Stimulated activated CD8-positive, alpha-beta memory T cell treated with anti-CD3 and anti-CD28 coated beads, Interleukin-12 subunit alpha, Interleukin-12 subunit beta, amount 100 ng/mL, for 1 hour (primary cell): ENCODE measurements around the gene S100B.

ENCODE experiments used
- DNase-seq: peaks from one replicate; pipeline ENCODE4 v3.0.0-alpha.2; 2020; ENCODE audit warnings: low read depth

S100B gene

GRCh38 chr21:46627726-46628125 lies 22.8 kb upstream of the S100B start:
- no peak for DNase-seq

- DNase-seq: no peak
These were observed 22.2 kb upstream of the S100B start for GRCh38 chr21:46626975-46627501.

GRCh38 chr21:46626536-46626935 lies 21.7 kb upstream of the S100B start:
- DNase-seq: no peak

GRCh38 chr21:46625759-46626158 lies 20.9 kb upstream of the S100B start:
- no peak for DNase-seq

GRCh38 chr21:46624050-46624449 lies 19.2 kb upstream of the S100B start:
- DNase-seq: no peak

DNA sequence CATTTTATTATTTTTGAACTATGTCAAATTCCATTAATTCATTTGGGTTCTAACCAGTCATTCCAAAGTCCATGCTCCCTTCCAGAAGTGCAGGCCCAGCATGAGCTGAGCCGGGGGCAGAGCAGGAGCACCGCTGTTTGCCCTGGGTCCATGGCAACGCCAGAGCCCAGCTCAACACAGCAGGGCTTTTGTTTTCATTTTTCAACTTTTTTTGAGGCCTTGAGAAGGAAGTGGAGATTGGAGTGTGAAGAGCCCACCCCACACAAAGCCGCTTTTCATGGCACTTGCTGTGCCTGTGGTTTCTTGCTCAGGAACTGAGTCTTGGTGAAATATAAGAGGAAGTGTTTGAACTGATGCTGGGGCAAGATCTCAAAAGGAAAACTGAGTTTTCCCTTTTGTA lies 17.3 kb upstream of the S100B start:
- DNase-seq: no peak

DNA sequence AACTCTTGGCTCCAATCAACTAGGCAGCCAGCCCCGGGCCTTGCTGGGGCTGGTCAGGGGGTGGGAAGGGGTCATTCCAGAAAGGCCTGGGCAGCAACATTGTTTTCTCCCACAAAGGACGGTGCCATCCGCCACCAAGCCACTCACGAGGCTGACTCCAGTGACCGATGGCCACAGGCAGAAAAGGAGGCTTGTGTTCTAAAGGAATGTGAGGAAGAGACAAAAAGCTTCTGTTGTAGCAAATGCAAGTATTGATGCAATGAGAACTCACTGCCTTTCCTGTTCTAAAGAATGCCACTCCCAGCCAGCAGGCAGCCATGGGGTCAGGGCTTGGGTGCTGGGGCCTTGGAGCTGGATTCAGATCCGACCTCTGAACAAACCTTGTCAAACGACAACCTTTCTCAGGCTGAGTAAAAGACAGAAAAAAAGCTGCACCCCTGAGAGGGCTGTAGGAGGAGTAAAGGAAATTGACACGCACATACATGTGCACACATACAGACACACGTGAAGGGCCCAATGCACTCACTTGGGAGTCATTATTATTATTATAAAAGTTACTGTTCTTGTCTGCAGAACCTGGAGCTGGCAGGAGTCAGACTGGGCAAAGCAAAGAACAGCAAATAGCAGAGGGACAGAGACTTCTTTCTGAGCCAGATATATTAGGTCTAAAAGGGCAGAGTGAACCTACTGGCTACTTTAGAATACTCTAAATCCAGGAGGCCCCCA lies 16.7 kb upstream of the S100B start:
- DNase-seq: no peak

DNA sequence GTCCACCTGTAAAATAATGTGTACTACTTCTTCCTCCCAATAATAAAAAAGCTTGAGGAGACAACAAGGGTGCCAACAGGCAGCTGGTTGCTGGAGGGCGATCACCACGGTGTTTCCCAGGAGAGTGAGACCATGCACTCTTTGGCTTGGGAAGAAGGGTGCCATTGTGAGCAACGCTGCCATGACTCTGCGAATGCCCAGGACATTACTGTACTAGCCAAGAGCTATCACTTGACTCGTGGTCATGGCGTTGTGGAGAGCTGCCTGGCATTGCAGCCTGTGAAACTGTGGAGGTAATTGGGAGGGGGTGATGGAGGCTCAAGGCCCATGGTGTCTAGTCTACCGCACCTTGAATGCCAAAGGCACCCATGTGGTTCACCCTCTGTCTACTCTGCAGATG lies 16.0 kb upstream of the S100B start:
- DNase-seq: no peak

DNA sequence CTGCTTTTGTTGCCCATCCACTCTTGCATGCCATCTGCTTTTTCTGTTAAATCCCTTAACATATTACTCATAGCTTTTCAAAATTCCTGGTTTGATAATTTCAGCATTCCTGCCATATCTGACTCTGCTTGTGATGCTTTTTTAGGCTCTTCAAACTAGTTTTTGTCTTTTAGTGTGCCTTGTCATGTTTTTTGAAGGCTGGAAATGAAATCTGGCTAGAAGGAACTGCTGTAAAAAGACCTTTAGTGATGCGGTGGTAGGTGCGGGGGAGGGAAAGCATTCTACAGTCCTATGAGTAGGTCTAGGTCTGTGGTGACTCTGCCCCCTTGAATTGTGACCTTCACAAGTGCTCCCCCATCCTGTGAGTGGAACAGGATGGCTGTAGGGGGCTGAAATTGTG lies 15.0 kb upstream of the S100B start:
- no peak for DNase-seq

DNA sequence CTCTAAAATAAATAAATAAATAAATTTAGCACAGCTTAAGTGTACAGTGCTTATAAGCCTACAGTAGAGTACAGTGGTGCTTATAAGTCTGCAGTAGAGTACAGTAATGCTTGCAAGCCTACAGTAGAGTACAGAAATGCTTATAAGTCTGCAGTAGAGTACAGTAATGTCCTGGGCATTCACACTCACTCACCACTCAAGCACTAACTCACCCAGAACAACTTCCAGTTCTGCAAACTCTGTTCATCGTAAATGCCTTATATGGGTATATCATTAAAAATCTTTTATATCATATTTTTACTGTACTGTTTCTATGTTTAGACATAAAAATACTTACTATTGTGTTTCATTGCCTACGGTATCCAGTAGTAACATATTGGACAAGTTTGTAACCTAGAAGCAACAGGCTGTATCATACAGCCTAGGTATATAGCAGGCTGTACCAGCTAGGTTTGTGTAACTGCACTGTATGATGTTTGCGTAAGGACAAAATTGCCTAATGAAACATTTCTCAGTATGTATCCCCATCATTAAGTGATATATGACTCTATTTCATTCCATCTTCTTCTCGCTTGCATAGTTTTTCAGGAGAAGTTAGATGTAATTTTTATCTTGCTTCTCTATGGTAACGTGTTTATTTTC lies 14.0 kb upstream of the S100B start:
- no peak for DNase-seq

DNA sequence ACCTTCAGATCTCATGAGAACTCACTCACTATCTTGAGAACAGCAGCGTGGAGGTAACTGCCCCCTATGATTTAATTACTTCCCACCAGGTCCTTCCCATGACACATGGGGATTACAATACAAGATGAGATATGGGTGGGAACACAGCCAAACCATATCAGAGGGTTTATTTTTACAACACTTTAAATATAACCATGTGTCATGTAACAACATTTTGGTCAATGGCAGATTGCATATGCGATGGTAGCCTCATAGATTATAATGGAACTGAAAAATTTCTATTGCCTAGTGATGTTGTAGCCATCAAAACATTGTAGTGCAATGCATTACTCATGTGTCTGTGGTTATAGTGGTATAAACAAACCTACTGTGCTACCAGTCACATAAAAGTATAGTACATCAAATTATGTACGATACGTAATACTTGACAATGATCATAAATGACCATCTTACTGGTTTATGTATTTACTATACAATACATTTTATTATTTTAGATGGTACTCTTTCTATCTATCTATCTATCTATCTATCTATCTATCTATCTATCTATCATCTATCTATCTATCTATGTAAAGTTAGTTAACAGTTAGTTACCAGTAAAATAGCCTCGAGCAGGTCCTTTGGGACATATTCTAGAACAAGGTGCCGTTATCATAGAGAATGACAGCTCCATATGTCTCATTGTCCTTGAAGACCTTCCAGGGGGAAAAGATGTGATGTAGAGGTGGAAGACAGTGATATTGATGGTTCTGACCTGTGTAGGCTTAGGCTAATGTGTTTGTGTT lies 12.6 kb upstream of the S100B start:
- DNase-seq: no peak

DNA sequence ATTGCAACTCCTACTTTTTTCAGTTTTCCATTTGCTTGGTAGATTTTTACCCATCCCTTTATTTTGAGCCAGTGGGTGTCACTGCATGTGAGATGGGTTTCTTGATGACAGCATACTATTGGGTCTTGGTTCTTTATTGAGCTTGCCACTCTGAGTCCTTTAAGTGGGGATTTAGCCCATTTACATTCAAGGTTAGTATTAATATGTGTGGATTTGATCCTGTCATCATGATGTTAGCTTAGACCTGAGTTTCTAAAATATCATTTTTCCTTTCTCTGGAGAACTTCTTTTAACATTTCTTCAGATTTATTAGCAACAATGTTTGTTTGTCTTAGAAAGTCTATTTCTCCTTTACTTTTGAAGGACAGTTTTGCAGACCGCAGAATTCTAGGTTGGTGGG lies 11.8 kb upstream of the S100B start:
- DNase-seq: no peak

- no peak for DNase-seq
These were observed 11.2 kb upstream of the S100B start for GRCh38 chr21:46616050-46616449.

DNA sequence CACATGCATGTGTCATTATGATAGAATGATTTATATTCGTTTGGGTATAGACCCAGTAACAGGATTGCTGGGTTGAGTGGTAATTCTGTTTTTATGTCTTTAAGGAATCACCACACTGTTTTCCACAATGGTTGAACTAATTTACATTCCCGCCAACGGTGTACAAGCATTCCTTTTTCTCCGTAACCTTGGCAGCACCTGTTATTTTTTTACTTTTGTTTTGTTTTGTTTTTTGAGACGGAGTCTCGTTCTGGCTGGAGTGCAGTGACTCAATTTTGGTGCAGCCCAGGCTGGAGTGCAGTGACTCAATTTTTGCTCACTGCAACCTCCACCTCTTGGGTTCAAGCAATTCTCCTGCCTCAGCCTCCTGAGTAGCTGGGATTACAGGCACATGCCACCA lies 8.5 kb upstream of the S100B start:
- DNase-seq: no peak

DNA sequence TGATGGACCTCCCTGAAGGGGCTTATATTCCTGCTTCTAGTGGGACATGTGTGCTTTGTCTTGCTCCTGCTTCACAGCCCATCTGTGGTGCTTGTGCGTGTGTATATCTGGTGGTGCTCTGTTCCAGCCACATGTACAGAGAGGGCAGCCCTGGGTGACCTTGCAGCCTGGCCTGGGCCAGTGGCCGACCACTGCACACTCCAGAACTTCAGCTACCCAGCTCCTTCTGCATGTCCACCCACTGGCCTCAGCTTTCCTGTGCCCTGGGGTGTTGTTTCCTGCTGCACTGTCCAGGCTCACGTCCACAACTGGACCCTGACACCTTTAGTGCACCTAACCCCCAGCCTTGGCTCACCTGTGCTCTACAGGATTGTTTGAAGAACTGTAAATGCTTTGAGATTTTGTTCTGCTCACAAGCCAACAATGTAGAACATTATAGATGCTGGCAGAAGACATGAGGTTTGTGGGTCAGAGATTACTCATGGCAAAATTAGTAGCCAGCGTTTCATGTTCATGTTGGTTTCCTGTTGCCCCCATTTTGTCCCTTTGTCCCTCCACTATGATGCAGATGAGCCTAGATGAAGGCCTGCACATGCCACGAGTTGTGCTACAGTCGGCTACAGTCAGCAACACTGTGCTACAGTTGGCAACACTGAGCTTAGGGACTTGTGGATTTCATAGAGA lies 5.3 kb upstream of the S100B start:
- DNase-seq: no peak

DNA sequence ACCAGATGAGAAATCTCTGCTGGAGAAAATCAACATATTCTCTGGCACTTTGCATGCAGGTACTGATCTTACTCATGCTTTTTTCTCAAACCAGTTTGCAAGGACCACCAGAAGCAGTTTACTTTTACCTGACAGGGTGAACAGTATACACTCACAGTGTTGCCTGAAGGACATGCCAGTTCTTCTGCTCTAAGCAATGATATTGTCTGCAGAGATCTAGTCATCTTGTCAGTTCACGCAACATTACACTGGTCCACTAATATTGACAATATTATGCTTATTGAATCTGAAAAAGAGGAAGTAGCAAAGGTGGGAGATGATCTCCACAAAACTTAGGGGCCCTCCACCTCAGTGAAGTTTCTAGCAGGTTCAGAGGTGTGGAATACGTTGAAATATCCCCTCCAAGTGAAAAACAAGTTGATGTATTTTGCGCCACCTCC lies 3.8 kb upstream of the S100B start:
- DNase-seq: no peak

- DNase-seq: no peak
These were observed 2.8 kb upstream of the S100B start for GRCh38 chr21:46607636-46608035.

DNA sequence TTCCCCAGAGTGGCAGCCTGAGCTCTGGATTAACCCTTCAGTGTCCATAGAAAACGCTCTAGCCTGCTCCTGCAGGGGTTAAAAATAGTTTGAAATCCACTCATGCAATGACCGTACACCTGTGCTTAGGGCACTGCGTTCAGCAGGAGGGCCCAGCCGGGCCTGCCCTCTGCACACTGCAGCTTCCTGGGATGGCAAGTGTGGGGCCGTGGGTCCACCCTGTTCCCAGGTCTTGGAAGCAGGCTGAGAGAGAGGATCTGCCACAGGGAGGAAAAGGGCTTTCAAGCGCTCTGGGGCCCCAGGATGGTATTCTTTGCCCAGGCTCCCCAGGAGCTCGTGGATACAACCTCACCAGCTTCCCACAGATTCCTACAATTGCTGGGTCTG lies 1.5 kb upstream of the S100B start:
- no peak for DNase-seq

DNA sequence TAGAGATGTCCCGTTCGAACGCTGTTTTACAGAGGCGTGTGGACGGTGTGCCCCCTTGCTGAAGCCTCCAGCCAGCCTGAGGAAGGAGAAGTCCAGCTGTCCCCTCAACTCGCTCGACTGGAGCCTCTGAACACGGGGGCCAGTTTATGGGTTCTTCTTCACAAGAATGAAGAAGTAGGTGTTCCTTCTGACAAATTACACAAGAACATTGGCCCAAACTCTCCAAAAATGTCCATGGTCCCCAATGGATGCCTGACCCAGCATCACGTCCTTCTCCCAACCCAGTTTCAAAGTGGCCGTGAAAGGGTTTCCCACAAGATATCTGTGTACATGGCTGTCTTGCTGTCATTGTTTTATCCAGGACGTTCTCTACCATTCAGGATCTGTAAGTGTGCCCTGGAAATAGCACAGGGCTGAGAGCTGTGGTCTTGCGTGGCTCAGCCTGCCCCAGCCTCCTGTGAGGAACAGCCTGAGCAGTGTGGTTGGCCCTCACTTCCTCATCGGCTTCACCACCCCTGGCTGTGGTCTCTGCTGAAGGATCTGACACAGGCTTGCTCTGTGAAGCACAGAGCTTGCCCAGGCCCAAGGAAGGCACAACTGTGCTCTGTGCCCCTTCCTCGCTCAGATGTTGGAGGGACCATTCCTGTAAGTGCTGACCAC lies 1.0 kb upstream of the S100B start:
- DNase-seq: no peak

DNA sequence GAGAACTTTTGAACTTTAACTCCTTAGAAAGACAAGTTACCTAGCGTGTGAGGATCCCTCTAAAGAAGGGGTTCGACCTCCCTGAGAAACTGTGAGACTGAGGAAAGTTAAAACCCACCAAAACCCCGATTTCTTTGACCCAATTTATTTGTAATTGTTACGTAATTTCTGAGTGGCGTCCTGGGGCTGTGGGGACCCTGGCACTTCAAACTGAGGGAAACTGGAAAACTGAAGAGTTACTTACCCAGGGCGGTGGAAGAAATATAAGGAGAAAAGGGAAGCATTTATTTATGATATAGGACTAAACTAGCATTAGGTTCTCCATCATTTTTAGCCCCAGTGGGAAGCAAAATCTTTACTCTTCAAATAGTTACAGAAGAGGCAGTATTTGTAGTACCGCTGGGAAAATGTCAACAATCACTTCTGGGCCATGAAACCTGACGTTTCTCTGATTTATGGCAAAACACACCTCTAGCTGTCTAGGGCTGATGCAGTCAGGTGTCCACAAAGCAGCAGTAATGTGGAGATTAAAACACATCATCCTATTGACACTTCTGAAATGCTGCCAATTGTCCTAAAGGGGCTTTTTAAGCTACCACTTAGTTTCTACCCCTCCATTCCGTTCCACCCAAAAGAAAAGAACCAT lies 430 bp downstream of the S100B start:
- no peak for DNase-seq

DNA sequence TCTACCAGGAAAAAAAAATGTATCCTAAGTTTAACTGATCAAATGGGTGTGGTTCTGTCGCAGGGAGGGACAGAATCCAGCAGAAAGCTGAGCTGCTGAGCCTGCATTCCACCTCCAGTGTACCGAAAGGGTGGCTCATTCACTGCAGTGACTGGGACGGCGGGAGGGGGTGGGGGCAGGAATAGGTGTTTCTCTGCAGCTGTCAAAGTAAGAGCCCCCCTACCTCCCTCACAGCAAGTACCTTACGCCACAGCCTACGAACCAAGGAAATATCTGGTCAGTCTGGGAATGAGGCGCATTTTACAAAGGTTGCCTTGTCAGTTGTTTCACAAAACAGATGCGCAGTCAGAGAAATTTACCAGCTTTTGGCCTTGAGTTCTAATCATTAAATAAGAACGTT lies 1.7 kb downstream of the S100B start:
- no peak for DNase-seq
